RWPE2 (cell line): ENCODE results near the gene THSD7B.

ENCODE experiments used
- ATAC-seq: fragments of 200-7000 bp; cut with Tn5 transposase; 3 replicates; pipeline ENCODE4 v1.9.1; 2021; ENCODE audit warnings: low read depth
- DNase-seq: peaks from one replicate; pipeline ENCODE4 v3.0.0-alpha.2; 2020; ENCODE audit warnings: low spot score
- H3K27ac ChIP-seq: fragments of 450-650 bp; 2 replicates; pipeline ENCODE4 v1.5.1; 2017; ENCODE audit warnings: mild to moderate bottlenecking; ENCODE audit not compliant: poor library complexity, severe bottlenecking
- H3K27me3 ChIP-seq: fragments of 250-450 bp; sonication (Bioruptor Pico); 2 replicates; pipeline ENCODE4 v1.5.1; 2021; ENCODE audit warnings: mild to moderate bottlenecking, moderate library complexity; ENCODE audit not compliant: insufficient read depth, poor library complexity, severe bottlenecking
- H3K36me3 ChIP-seq: fragments of 250-450 bp; sonication (Bioruptor Pico); 2 replicates; pipeline ENCODE4 v1.5.1; 2020; ENCODE audit warnings: low read depth, mild to moderate bottlenecking, moderate library complexity
- H3K4me1 ChIP-seq: fragments of 250-450 bp; sonication (Bioruptor Pico); 2 replicates; pipeline ENCODE4 v1.5.1; 2021; ENCODE audit warnings: mild to moderate bottlenecking, moderate library complexity; ENCODE audit not compliant: insufficient read depth, poor library complexity, severe bottlenecking
- H3K4me3 ChIP-seq: fragments of 250-450 bp; sonication (Bioruptor Pico); 2 replicates; pipeline ENCODE4 v1.5.1; 2021; ENCODE audit warnings: mild to moderate bottlenecking, moderate library complexity; ENCODE audit not compliant: severe bottlenecking
- H3K9me3 ChIP-seq: fragments of 250-450 bp; sonication (Bioruptor Pico); 2 replicates; pipeline ENCODE4 v1.5.1; 2021; ENCODE audit warnings: mild to moderate bottlenecking, moderate library complexity; ENCODE audit not compliant: severe bottlenecking
- TF ChIP-seq, protein P1 (sequence below): fragments of 450-650 bp; IDR thresholded peaks from one replicate; pipeline ENCODE4 v1.5.1; 2017; ENCODE audit warnings: mild to moderate bottlenecking, moderate library complexity; ENCODE audit not compliant: poor library complexity, severe bottlenecking

The THSD7B gene

DNA sequence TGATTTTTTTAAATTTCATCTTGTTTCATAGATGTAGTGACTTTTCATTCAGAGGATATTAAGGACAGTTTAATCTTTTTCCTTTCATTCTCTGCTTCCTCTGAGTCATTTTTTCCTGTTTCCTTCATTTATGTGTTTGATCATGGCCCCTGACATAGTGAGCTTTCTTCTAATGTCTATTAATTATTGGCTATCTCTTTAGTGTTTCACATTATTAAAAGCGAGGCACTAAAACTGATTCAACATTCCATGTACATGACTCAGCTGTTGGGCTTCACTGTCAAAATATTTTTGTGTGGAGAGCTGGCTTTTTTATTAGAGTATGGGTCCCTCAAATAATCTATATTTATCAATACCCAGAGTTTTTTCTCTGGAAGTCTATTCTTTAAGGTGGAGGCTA lies 125.8 kb downstream of the THSD7B start:
- Histone ChIP-seq H3K27ac (no peak overlapping the region), H3K4me1 (no peaks in the 10 kb centered on the region), H3K9me3 (no peaks in the 10 kb centered on the region), H3K36me3 (no peaks in the 10 kb centered on the region), H3K27me3 (no peaks in the 10 kb centered on the region), H3K4me3 (no peak overlapping the region)
- ATAC-seq (no peak), DNase-seq (no peak)
- TF ChIP-seq, protein P1, sequence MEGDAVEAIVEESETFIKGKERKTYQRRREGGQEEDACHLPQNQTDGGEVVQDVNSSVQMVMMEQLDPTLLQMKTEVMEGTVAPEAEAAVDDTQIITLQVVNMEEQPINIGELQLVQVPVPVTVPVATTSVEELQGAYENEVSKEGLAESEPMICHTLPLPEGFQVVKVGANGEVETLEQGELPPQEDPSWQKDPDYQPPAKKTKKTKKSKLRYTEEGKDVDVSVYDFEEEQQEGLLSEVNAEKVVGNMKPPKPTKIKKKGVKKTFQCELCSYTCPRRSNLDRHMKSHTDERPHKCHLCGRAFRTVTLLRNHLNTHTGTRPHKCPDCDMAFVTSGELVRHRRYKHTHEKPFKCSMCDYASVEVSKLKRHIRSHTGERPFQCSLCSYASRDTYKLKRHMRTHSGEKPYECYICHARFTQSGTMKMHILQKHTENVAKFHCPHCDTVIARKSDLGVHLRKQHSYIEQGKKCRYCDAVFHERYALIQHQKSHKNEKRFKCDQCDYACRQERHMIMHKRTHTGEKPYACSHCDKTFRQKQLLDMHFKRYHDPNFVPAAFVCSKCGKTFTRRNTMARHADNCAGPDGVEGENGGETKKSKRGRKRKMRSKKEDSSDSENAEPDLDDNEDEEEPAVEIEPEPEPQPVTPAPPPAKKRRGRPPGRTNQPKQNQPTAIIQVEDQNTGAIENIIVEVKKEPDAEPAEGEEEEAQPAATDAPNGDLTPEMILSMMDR: no peak

DNA sequence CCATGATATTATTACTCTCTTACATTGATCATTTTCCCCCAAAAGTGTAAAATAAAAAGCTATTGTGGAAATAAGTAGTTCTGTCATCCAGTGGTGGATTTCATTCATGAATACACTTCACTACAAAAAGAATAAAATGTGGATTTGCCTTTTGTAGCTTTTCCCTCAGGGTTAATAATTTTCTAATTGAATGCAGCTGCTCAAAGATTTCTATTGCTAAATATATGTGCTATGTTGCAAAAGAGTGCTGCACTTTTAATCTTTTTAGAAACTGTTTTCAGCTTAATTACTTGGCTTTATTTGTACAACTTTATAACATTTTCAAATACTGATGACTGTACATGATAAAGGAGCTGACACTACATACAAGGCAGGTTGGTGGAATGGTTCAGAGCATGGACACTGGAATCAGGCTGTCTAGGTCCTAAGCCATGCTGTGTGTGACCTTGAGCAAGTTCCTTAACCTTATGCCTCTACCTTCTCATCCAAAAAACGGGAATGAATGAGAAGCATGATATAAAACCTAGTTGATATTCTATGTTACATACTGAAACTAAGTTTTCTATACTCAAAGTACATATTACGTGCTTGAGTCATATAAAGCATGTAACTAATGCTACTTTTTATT lies 128.8 kb downstream of the THSD7B start:
- DNase-seq (no peak), ATAC-seq (no peak)
- Histone ChIP-seq H3K27ac (no peak overlapping the region), H3K27me3 (no peaks in the 10 kb centered on the region), H3K4me3 (no peak overlapping the region), H3K36me3 (no peaks in the 10 kb centered on the region), H3K4me1 (no peaks in the 10 kb centered on the region), H3K9me3 (no peaks in the 10 kb centered on the region)
- TF ChIP-seq, protein P1: no peak

DNA sequence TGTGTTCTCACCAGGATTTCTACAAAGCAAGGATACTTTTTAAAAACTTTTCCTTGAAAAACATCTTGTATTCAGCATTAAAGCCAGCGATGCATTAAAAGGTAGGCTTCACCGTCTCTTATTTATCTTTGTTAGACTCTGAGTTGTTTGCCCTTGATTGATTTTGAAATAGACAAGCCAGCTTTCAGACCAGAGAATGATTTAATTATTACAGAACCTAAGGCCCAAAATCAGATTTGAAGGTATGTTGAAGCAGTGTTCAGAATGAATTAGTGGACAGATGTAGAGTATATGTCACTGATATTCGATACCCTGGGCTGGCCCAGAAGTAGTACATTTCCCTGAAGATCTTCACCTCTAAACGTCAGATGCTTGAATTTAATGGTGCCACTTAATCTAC lies 136.4 kb downstream of the THSD7B start:
- no peaks in the 10 kb centered on the region for H3K4me1 ChIP-seq
- no peaks in the 10 kb centered on the region for H3K36me3 ChIP-seq
- no peak overlapping the region for H3K27ac ChIP-seq
- H3K27me3 ChIP-seq: no peaks in the 10 kb centered on the region
- TF ChIP-seq, protein P1: no peak
- H3K9me3 ChIP-seq: no peaks in the 10 kb centered on the region
- no peak for DNase-seq
- no peak for ATAC-seq
- no peak overlapping the region for H3K4me3 ChIP-seq

DNA sequence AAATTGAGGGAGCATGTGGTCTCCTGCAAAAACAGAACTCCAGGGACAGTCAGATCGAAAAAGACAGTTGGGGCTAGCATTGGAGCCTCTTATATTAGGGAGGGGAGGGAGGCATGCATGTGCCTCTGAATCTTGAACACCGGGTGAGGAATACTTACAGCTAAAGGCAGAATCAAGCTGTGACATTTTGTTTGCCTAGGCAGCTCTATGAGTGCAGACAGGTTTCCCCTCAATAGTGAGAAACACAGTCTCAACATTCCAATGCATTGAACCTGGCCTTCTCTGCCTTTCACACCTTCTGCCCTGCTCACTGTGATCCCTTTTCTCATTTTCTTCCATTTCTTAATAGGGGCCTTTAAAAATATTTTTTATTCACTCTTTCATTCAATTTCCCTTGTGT lies 140.4 kb downstream of the THSD7B start:
- no peaks in the 10 kb centered on the region for H3K9me3 ChIP-seq
- H3K4me3 ChIP-seq: no peak overlapping the region
- no peaks in the 10 kb centered on the region for H3K36me3 ChIP-seq
- no peak overlapping the region for H3K27ac ChIP-seq
- DNase-seq (no peak), ATAC-seq (no peak)
- TF ChIP-seq, protein P1: no peak
- H3K27me3 ChIP-seq: no peaks in the 10 kb centered on the region
- no peaks in the 10 kb centered on the region for H3K4me1 ChIP-seq

DNA sequence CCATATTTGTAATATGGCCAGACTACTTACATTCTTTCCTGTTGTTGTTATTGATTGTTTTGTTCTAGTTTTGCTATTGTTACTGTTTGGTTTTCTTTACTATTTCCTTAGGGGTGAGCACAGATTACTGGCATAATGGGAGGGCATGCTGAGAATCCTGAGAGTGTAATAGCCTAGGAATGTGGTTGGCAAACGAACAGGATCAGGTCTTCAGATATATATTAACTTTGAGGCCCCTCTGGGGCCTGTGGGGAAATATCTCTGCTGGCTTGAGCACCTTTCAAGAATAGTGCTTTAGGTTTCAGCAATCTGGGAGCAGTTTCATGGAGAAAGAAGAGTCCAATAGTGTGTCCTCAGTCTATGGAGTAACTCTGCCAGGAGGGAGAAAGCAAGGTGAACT lies 144.4 kb downstream of the THSD7B start:
- Histone ChIP-seq H3K4me1 (no peaks in the 10 kb centered on the region), H3K27ac (no peak overlapping the region), H3K36me3 (no peaks in the 10 kb centered on the region), H3K27me3 (no peaks in the 10 kb centered on the region), H3K4me3 (no peak overlapping the region), H3K9me3 (no peaks in the 10 kb centered on the region)
- peak; percentile 27; the same call in 1 of the 3 replicates for ATAC-seq
- TF ChIP-seq, protein P1: no peak
- DNase-seq: no peak
